GM23248 (cell line): ENCODE results near the gene CPPED1. TPM values are rescaled to one million over a fixed set of nuclear protein-coding genes. Genes with fewer than 3 reads are reported as not detected.
"Not testable (repeated sequence)": the region's sequence is repeated elsewhere in the genome, so short reads cannot be mapped to it uniquely, and the experiment has no call there.

ENCODE experiments used
- DNase-seq: peaks from one replicate; pipeline ENCODE4 v3.0.0-alpha.2; 2015
- H2AFZ ChIP-seq: fragments of 200-600 bp; sonication (generic); 2 replicates; pipeline ENCODE4 v1.6.1; 2016; ENCODE audit warnings: antibody characterized with exemption
- H3F3A ChIP-seq: fragments of 200-600 bp; sonication (generic); 2 replicates; pipeline ENCODE4 v1.6.1; 2016; ENCODE audit warnings: mild to moderate bottlenecking, antibody characterized with exemption, mixed run types; ENCODE audit not compliant: insufficient read depth
- H3K27ac ChIP-seq: fragments of 200-600 bp; sonication (generic); 2 replicates; pipeline ENCODE4 v1.5.1; 2016; ENCODE audit warnings: mild to moderate bottlenecking
- H3K27me3 ChIP-seq: fragments of 200-600 bp; sonication (generic); replicated peaks from 2 replicates; pipeline ENCODE4 v1.6.1; 2016; ENCODE audit warnings: mild to moderate bottlenecking; ENCODE audit not compliant: insufficient read depth
- H3K36me3 ChIP-seq: fragments of 200-600 bp; sonication (generic); 2 replicates; pipeline ENCODE4 v1.6.1; 2016; ENCODE audit warnings: low read depth, mild to moderate bottlenecking
- H3K4me1 ChIP-seq: fragments of 200-600 bp; sonication (generic); 2 replicates; pipeline ENCODE4 v1.6.1; 2016; ENCODE audit warnings: mild to moderate bottlenecking; ENCODE audit not compliant: insufficient read depth
- H3K4me2 ChIP-seq: fragments of 200-600 bp; sonication (generic); one replicate; pipeline ENCODE4 v1.6.1; 2016; ENCODE audit warnings: mild to moderate bottlenecking; ENCODE audit not compliant: unreplicated experiment
- H3K4me3 ChIP-seq: fragments of 200-600 bp; sonication (generic); 2 replicates; pipeline ENCODE4 v1.5.1; 2016; ENCODE audit warnings: mild to moderate bottlenecking
- H3K79me2 ChIP-seq: fragments of 200-600 bp; sonication (generic); 2 replicates; pipeline ENCODE4 v1.6.1; 2016; ENCODE audit warnings: mild to moderate bottlenecking; ENCODE audit not compliant: insufficient read depth
- H3K9ac ChIP-seq: fragments of 200-600 bp; sonication (generic); 2 replicates; pipeline ENCODE4 v1.6.1; 2016; ENCODE audit warnings: mild to moderate bottlenecking
- H3K9me2 ChIP-seq: fragments of 200-600 bp; sonication (generic); 2 replicates; pipeline ENCODE4 v1.6.1; 2016; ENCODE audit warnings: mixed run types, mild to moderate bottlenecking, moderate library complexity; ENCODE audit not compliant: insufficient read depth
- H3K9me3 ChIP-seq: fragments of 200-600 bp; sonication (generic); one replicate; pipeline ENCODE4 v1.6.1; 2017; ENCODE audit warnings: low read depth
- H4K20me1 ChIP-seq: fragments of 200-600 bp; sonication (generic); 2 replicates; pipeline ENCODE4 v1.6.0; 2016; ENCODE audit not compliant: insufficient read depth
- EZH2 ChIP-seq: fragments of 200-600 bp; sonication (generic); IDR thresholded peaks from 2 replicates; pipeline ENCODE4 v1.6.1; 2018; ENCODE audit warnings: antibody characterized with exemption, mild to moderate bottlenecking; ENCODE audit not compliant: insufficient read depth, poor library complexity, severe bottlenecking
- EZH2phosphoT487 ChIP-seq: fragments of 200-600 bp; sonication (generic); IDR thresholded peaks from 2 replicates; pipeline ENCODE4 v1.6.1; 2018; ENCODE audit warnings: antibody characterized with exemption, moderate library complexity, mild to moderate bottlenecking, low read depth; ENCODE audit not compliant: insufficient read depth
- WGBS, 2 experiments: methylation state at CpG; one replicate each; pipeline ENCODE4 v1.1.6; 2015 to 2017; ENCODE audit warnings: low lambda C conversion rate in 2 of 2, low coverage in 1 of 2; ENCODE audit errors: missing lambda C conversion rate in 2 of 2; 5-methylcytosine and 5-hydroxymethylcytosine counted together
- in situ Hi-C: fragments of 300-500 bp; cut with MboI; formaldehyde crosslinking; loops from 2 replicates; pipeline ENCODE4 v1.15.0; 2020
- polyA plus RNA-seq: library from polyadenylated mRNA; unstranded; fragments of >200 nt; fragmentation: Nextera tagmentation; extraction: Ambion mirVana; gene quantifications from 2 replicates; pipeline ENCODE4 v1.2.1, GENCODE V29; 2016
- total RNA-seq: library from RNA; depleted of rRNA; stranded (reverse); fragments of >200 nt; shearing (Covaris generic); gene quantifications from 2 replicates; pipeline ENCODE4 v1.2.3, GENCODE V29; 2014

CPPED1 gene
- total and polyA plus RNA-seq, 2 experiments from 2014 or later: 11.7 to 39.1 TPM

DNA sequence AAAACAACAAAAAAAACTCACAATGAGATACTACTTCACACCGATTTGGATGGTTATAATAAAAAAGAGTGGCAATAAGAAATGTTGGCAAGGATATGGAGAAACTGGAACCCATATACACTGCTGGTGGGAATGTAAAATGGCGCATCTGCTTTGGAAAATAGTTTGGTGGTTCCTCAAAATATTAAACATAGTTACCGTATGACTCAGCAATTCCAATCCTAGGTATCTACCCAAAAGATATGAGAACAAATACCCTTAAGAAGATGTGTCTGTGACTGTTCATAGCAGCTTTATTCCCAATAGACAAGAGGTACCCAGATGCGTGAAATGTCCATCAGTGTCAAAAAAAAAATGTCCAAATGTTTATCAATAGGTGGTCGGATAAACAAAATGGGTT lies 7.2 kb downstream of the CPPED1 start:
- H2AFZ ChIP-seq: no peak overlapping the region
- no peak overlapping the region for H3K9ac ChIP-seq
- no peaks in the 10 kb centered on the region for H3K9me2 ChIP-seq
- peaks cover 81% of the 10 kb centered on the region for H3K79me2 ChIP-seq
- no peak overlapping the region for H3K4me2 ChIP-seq
- H3K27ac ChIP-seq: no peak overlapping the region
- WGBS, 2 experiments: 95 to 99% methylated on average over 5 of the region's 5 CpGs
- H3F3A ChIP-seq: peaks cover 13% of the 10 kb centered on the region; the same call in 1 of the 2 replicates
- H3K9me3 ChIP-seq: no peaks in the 10 kb centered on the region
- H4K20me1 ChIP-seq: no peaks in the 10 kb centered on the region
- no peak overlapping the region for H3K4me3 ChIP-seq
- H3K36me3 ChIP-seq: no peaks in the 10 kb centered on the region
- in situ Hi-C loops: no loop called here
- no peak for TF ChIP-seq EZH2phosphoT487
- no peak for TF ChIP-seq EZH2
- peak; percentile 34 for DNase-seq
- peaks cover 18% of the 10 kb centered on the region for H3K4me1 ChIP-seq
- H3K27me3 ChIP-seq: no peaks in the 10 kb centered on the region

DNA sequence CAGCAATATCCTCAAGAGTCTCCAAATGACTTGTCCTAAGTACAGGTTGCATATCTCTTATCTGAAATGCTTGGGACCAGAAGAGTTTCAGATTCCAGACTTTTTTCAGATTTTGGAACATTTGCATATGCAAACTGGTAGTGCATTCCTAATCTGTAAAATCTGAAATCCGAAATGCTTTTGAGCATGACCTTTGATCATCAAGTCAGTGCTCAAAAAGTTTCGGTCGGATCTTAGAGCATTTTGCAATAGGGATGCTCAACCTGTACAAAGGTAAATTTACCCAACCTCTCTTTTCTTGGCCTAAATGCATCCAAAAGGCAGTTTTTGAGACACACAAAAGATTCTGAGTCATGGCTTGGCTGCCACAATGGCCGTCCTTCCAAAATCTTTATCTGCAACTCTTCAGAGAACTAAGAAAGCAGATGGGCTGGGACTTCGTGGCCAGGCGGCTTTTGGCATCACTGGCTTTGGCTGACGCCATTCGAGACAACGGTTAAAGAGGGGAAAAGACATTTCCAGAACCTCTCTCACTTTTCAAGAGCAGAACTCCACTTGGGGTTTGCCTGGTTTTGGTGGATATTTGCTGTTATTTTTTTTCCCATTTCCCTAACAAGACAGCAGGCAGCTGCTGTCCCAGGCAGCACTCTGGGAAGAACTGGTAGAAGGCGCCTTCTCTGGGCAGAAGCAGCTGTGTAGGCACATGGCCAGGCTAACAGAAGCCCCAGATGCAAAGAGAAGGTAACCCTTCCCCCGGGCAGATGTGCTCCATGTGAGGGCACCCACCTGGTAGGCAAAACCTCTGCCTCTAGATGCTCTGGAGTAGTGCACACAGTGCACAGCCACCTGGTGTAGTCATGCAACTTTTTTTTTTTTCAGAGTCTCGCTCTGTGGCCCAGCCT lies 8.9 kb downstream of the CPPED1 start:
- H3F3A ChIP-seq: 0 out of 2 replicates have a peak, but pooled peaks cover 7% of the 10 kb centered on the region
- H3K27ac ChIP-seq: no peak overlapping the region
- H3K27me3 ChIP-seq: no peaks in the 10 kb centered on the region
- no peaks in the 10 kb centered on the region for H4K20me1 ChIP-seq
- H3K9me3 ChIP-seq: no peaks in the 10 kb centered on the region
- peak; percentile 24 for DNase-seq
- no peaks in the 10 kb centered on the region for H3K36me3 ChIP-seq
- no peaks in the 10 kb centered on the region for H3K9me2 ChIP-seq
- H3K79me2 ChIP-seq: peaks cover 66% of the 10 kb centered on the region
- TF ChIP-seq EZH2phosphoT487 (no peak), EZH2 (no peak)
- H3K9ac ChIP-seq: no peak overlapping the region
- H2AFZ ChIP-seq: no peak overlapping the region
- peaks cover 6% of the 10 kb centered on the region; the same call in 1 of the 2 replicates for H3K4me1 ChIP-seq
- WGBS, 2 experiments: 44 to 50% methylated on average over 12 of the region's 12 CpGs
- no peak overlapping the region for H3K4me3 ChIP-seq
- H3K4me2 ChIP-seq: peak overlapping the region; percentile 13
- in situ Hi-C loops: no loop called here

DNA sequence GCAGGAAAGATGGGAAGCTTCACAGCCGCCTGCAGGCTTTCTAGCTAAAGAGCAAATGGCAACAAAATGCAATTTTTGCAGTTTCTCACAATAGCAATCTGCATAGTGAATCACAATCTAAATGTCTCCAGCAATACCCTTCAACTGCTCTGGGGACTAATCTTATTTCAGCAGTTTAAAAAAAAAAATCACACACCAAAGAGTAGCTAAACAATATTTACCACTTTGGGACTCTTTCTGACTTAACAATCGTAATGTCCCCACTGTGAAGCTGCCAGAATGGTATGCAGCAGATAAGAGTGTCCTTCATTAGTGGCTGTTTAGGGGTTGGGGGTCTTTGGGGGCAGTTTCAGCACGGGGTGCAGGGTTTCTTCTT lies 9.8 kb downstream of the CPPED1 start:
- 64 to 65% methylated on average over 3 of the region's 3 CpGs for WGBS, 2 experiments
- H4K20me1 ChIP-seq: no peaks in the 10 kb centered on the region
- DNase-seq: no peak
- no peak for TF ChIP-seq EZH2
- TF ChIP-seq EZH2phosphoT487: no peak
- in situ Hi-C loops: no loop called here
- no peak overlapping the region for H2AFZ ChIP-seq
- no peak overlapping the region for H3K4me2 ChIP-seq
- peaks cover 6% of the 10 kb centered on the region; the same call in 1 of the 2 replicates for H3K4me1 ChIP-seq
- H3K79me2 ChIP-seq: peaks cover 65% of the 10 kb centered on the region
- H3K9ac ChIP-seq: no peak overlapping the region
- H3K9me3 ChIP-seq: no peaks in the 10 kb centered on the region
- H3K4me3 ChIP-seq: no peak overlapping the region
- H3K9me2 ChIP-seq: no peaks in the 10 kb centered on the region
- H3K27ac ChIP-seq: no peak overlapping the region
- 0 out of 2 replicates have a peak, but pooled peaks cover 7% of the 10 kb centered on the region for H3F3A ChIP-seq
- H3K27me3 ChIP-seq: no peaks in the 10 kb centered on the region
- H3K36me3 ChIP-seq: no peaks in the 10 kb centered on the region

DNA sequence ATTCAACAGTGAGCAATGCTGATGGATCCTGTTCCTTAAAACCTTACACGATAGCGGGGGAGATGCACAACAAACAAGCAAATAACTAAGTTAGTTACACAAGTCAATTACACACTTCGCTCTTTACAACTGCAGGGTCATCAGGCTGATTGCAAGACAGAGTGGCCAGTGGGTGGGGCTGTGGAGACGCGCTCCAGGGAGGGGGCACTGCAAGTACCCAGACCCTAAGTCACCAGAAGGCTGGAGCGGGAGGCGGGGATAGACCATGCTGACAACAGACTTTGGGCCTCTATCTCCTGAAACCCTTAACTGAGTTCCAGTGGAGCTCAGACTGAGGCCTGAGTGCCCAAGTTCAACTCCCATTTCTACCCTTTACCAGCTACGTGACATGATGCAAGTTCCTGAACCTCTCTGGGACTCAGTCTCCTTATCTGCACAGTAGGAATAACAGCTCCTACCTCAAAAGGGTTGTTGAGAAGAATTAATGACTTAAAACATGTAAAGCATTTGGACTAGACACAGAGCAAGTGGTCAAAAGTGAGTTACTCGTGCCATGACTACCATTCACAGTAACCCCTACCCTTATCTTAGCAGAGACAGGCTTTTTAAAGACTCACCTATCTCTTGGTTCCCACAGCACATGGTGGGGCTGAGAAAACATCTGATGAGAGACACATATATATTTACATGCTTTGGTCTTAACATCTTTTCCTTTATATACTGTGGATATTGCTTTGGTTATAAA lies 10.4 kb downstream of the CPPED1 start:
- Histone ChIP-seq H4K20me1 (no peaks in the 10 kb centered on the region), H2AFZ (no peak overlapping the region), H3K79me2 (peaks cover 63% of the 10 kb centered on the region), H3F3A (0 out of 2 replicates have a peak, but pooled peaks cover 1% of the 10 kb centered on the region), H3K4me3 (no peak overlapping the region), H3K27ac (no peak overlapping the region), H3K4me2 (no peak overlapping the region), H3K27me3 (no peaks in the 10 kb centered on the region), H3K4me1 (peaks cover 6% of the 10 kb centered on the region; the same call in 1 of the 2 replicates), H3K36me3 (no peaks in the 10 kb centered on the region), H3K9ac (no peak overlapping the region), H3K9me2 (no peaks in the 10 kb centered on the region), H3K9me3 (no peaks in the 10 kb centered on the region)
- DNase-seq: no peak
- 88 to 92% methylated on average over 9 of the region's 9 CpGs for WGBS, 2 experiments
- in situ Hi-C loops: no loop called here
- TF ChIP-seq EZH2phosphoT487 (no peak), EZH2 (no peak)

DNA sequence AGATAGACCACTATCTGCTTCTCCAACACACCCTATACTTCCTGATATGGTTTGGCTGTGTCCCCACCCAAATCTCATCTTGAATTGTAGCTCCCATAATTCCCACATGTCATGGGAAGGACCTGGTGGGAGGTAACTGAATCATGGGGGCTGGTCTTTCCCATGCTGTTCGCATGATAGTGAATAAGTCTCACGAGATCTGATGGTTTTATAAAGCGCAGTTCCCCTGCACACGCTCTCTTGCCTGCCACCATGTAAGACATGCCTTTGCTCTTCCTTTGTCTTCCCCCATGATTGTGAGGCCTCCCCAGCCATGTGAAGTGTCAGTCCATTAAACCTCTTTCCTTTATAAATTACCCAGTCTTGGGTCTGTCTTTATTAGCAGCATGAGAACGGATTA lies 11.2 kb downstream of the CPPED1 start:
- H3K4me3 ChIP-seq, H3F3A ChIP-seq, H3K27me3 ChIP-seq, H3K4me1 ChIP-seq, H3K27ac ChIP-seq, H3K36me3 ChIP-seq, H3K9me2 ChIP-seq, in situ Hi-C loops, H3K9me3 ChIP-seq, DNase-seq, H2AFZ ChIP-seq, H4K20me1 ChIP-seq, H3K9ac ChIP-seq, H3K4me2 ChIP-seq: not testable (repeated sequence)
- 94 to 97% methylated on average over 5 of the region's 5 CpGs for WGBS, 2 experiments
- H3K79me2 ChIP-seq: peaks cover 63% of the 10 kb centered on the region
